ENCODE results near the gene DLK1. TPM values are rescaled to one million over a fixed set of nuclear protein-coding genes. Genes with fewer than 3 reads are reported as not detected.

Gene DLK1
- total and polyA plus RNA-seq, 11 donors, result 1.4 to 52.4 (median 9.3) TPM

GRCh38 chr14:100765296-100765695 is 38.6 kb downstream of the DLK1 start:
- Histone ChIP-seq H3K27ac (no peak overlapping the region), H3K4me3 (no peak overlapping the region), H3K4me1 (no peaks in the 10 kb centered on the region), H3K9me3 (no peaks in the 10 kb centered on the region), H3K36me3 (no peaks in the 10 kb centered on the region), H3K27me3 (peaks cover 0 to 13% (median 0%) of the 10 kb centered on the region in 9 donors)
- DNase-seq, result peak in 2 of 5 donors; percentile 3 to 19
- TF ChIP-seq CTCF (IDR thresholded peaks at IDR 0.05) (no peak), POLR2A (IDR thresholded peaks at IDR 0.05) (no peak)
- intact Hi-C loops (cut with DNase I), result no loop called here
- WGBS, 4 donors, result 84 to 97% (median 89%) methylated on average over 2 of the region's 2 CpGs
- no peak for ATAC-seq

GRCh38 chr14:100765991-100766390 is 39.3 kb downstream of the DLK1 start:
- H3K4me1 ChIP-seq, result no peaks in the 10 kb centered on the region
- H3K27me3 ChIP-seq, result peaks cover 0 to 13% (median 0%) of the 10 kb centered on the region in 9 donors
- H3K9me3 ChIP-seq, result peaks cover 0 to 3% (median 0%) of the 10 kb centered on the region in 12 donors
- no peak for TF ChIP-seq POLR2A (IDR thresholded peaks at IDR 0.05)
- TF ChIP-seq CTCF (IDR thresholded peaks at IDR 0.05), result no peak
- no peak overlapping the region for H3K27ac ChIP-seq
- H3K4me3 ChIP-seq, result no peak overlapping the region
- no peaks in the 10 kb centered on the region for H3K36me3 ChIP-seq
- ATAC-seq (no peak), DNase-seq (peak in 2 of 5 donors; percentile 3 to 6)
- WGBS, 4 donors, result 86 to 94% (median 89%) methylated on average over 7 of the region's 7 CpGs
- intact Hi-C loops (cut with DNase I), result no loop called here

- Histone ChIP-seq H3K9me3 (peaks cover 0 to 5% (median 0%) of the 10 kb centered on the region in 12 donors), H3K27ac (no peak overlapping the region), H3K4me3 (no peak overlapping the region), H3K27me3 (peaks cover 0 to 13% (median 0%) of the 10 kb centered on the region in 9 donors), H3K36me3 (no peaks in the 10 kb centered on the region), H3K4me1 (no peaks in the 10 kb centered on the region)
- DNase-seq (peak in 1 of 5 donors; percentile 1), ATAC-seq (no peak)
- 75 to 84% (median 81%) methylated on average over 15 of the region's 15 CpGs for WGBS, 4 donors
- intact Hi-C loops (cut with DNase I), result no loop called here
- TF ChIP-seq CTCF (IDR thresholded peaks at IDR 0.05), result no peak
- no peak for TF ChIP-seq POLR2A (IDR thresholded peaks at IDR 0.05)
Measured at GRCh38 chr14:100767003-100767787, 40.5 kb downstream of the DLK1 start.

GRCh38 chr14:100767788-100768536 is 41.3 kb downstream of the DLK1 start:
- intact Hi-C loops (cut with DNase I), result no loop called here
- 73 to 79% (median 77%) methylated on average over 11 to 14 of the region's 14 CpGs for WGBS, 4 donors

More at GRCh38 chr14:100767788-100768536, 41.3 kb downstream of the DLK1 start:
- TF ChIP-seq POLR2A (IDR thresholded peaks at IDR 0.05), result no peak
- no peak for TF ChIP-seq CTCF (IDR thresholded peaks at IDR 0.05)
- Histone ChIP-seq H3K4me1 (no peaks in the 10 kb centered on the region), H3K27ac (no peak overlapping the region), H3K36me3 (no peaks in the 10 kb centered on the region), H3K27me3 (peaks cover 0 to 13% (median 0%) of the 10 kb centered on the region in 9 donors), H3K4me3 (no peak overlapping the region), H3K9me3 (peaks cover 0 to 5% (median 0%) of the 10 kb centered on the region in 12 donors)
- no peak for ATAC-seq
- peak in 1 of 5 donors; percentile 12 for DNase-seq

Measured in heart left ventricle (tissue), 16 donors.